GM13977 (cell line): ENCODE measurements around the gene BPHL.

Experiments used
- DNase-seq: peaks from one replicate; pipeline ENCODE4 v3.0.0; 2012; ENCODE audit warnings: low spot score
- CTCF ChIP-seq: IDR thresholded peaks from 2 replicates; pipeline ENCODE4 v1.5.1; 2012; ENCODE audit warnings: mild to moderate bottlenecking, control low read depth; ENCODE audit not compliant: insufficient read depth; ENCODE audit errors: extremely low read depth, missing control alignments
- in situ Hi-C: fragments of 300-500 bp; cut with MboI; formaldehyde crosslinking; loops from one replicate; pipeline ENCODE4 v1.12.0; 2022; ENCODE audit warnings: low sequenced_read_pairs, low pct_unique_long_range_greater_than_20kb, mixed read lengths, inconsistent platforms; ENCODE audit not compliant: unreplicated experiment

Gene BPHL

GRCh38 chr6:3114377-3114776, 4.1 kb upstream of the BPHL start:
- no peak for DNase-seq
- in situ Hi-C loops, result loop anchor here (25.0 kb wide), 1 partner anchor 623 kb away; no protein-coding TSS in a partner anchor
- no peak for TF ChIP-seq CTCF

- DNase-seq, result no peak
- TF ChIP-seq CTCF, result no peak
- in situ Hi-C loops, result loop anchor here (25.0 kb wide), 1 partner anchor 619 kb away; no protein-coding TSS in a partner anchor
Measured at GRCh38 chr6:3117912-3118352, 579 bp upstream of the BPHL start.

- no peak for DNase-seq
- no peak for TF ChIP-seq CTCF
- in situ Hi-C loops, result loop anchor here (25.0 kb wide), 1 partner anchor 618 kb away; no protein-coding TSS in a partner anchor
Measured at GRCh38 chr6:3119040-3119723, 671 bp downstream of the BPHL start.

DNA sequence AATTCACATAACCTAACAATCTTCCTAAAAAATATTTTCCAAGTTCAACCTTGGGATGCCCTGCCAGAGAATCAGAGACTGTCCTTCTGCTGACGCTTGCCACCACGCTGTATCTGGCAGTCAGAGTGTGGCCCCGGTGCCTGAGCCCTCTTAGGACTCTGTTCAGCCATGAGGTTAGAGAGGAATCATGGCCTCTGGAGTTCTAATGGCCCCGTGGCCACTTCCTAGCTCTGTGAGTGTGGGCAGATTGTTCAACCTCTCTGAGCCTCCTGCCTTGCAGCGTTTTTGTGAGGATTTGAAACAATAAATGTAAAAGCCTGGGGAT, 2.2 kb downstream of the BPHL start:
- no peak for TF ChIP-seq CTCF
- in situ Hi-C loops, result loop anchor here (10.0 to 25.0 kb wide), 2 partner anchors 124 to 617 kb away; no protein-coding TSS in a partner anchor
- DNase-seq, result no peak

DNA sequence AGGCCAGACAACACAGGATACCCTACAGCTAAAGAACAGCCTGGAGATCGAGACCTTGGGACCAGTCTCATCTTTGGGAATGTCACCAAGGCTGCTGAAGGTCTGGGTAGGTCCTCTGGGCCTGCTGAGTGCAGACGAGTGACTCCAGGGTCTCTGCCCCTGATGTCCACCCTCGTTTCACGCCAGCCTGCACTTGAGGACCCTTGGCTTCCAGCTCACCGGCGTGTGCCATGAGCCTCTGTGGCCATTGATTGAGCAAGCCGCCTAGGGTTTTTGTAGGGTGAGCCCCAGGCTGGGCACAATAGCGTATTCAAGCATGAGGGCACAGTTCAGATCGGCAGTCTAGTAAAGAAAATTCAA, 4.3 kb downstream of the BPHL start:
- in situ Hi-C loops, result loop anchor here (10.0 to 25.0 kb wide), 2 partner anchors 122 to 614 kb away; no protein-coding TSS in a partner anchor
- no peak for TF ChIP-seq CTCF

DNA sequence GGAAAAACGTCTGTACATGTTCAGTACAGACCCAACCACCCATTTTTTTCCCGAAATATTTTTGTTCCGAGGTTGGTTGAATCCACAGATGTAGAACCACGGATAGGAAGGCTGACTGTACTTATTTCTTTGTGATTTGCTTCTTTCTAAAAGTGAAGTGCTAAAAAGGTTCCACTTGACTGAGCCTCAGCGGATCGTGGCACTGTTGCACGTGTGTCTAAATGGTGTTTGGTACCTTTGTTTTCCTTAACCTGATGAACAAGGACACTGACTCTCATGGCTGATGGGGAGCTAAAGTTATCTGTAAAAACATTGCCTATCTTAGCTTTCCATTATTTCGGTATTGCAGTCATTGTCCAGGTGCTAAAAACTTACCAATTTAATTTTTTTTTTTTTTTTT, 6.2 kb downstream of the BPHL start:
- no peak for TF ChIP-seq CTCF
- in situ Hi-C loops, result loop anchor here (10.0 to 25.0 kb wide), 2 partner anchors 120 to 613 kb away; no protein-coding TSS in a partner anchor
- no peak for DNase-seq

More for the DNA sequence above, 4.3 kb downstream of the BPHL start:
- DNase-seq, result no peak
